ENCODE data around the gene PTPRD.

PTPRD gene

GRCh38 chr9:8680157-8680556 lies 1932.6 kb downstream of the PTPRD start:
- no peak for DNase-seq (ENCODE audit: low read depth)

DNA sequence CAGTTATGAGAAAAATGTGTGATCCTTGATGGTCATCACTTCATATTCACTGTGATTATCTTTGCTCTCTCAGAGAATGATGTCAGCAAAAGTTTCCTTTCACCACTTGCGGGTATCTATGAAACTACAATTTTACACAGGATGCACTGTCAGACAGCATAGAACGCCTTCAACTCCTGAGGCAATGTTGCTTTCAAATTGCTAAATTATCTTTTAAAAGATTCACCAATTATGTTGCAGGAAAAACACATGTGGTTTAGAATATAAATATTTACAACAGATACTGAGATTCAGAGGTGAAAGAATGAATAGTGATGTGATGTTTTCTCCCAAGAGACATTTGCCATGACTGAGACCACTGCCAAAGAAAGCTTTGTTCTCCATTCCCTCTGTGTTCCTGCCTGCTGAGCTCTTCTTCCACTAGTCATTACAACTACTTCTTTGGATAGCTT lies 1933.4 kb downstream of the PTPRD start:
- no peak for DNase-seq (ENCODE audit: low read depth)

DNA sequence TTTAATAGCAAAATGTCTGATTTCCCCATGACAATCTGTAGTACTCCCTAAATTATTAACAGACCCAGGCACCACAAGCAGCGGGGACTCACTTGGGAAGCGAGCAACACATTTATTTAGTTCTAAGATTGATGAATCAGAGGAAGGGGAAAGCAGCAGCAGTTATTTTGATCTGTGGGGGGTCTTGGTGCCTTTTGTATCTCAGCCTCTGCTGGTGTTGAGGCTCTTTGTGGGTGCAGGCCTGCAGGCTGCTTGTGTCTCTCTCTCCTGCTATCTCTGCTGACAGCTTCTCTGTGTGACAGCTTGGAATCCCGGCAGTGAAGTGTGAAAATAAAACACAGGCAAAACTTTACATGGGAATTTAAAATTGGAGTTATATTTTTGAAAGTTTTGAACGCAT lies 1935.1 kb downstream of the PTPRD start:
- no peak for DNase-seq (ENCODE audit: low read depth)

DNA sequence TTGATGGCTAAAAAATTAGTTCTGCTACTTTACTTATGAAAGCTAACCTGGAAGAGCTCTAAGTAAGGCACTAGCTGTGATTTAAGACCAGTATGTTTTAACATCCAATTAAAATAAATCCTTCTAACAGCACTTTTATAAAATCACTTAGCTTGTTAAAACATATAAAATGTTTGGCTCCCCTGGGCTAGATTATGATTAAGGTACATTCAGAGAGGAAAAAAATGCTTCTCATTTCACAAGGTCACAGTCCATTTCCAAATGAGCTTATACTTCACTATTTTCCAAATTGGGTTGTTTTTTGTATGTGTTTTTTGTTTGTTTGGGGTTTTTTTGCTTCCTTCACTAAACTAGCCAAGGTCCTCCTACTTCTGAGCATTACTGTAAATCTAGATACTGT lies 1938.3 kb downstream of the PTPRD start:
- no peak for DNase-seq (ENCODE audit: low read depth)

- DNase-seq (ENCODE audit: low read depth): no peak
These were observed 1939.0 kb downstream of the PTPRD start for GRCh38 chr9:8673830-8674229.

- DNase-seq (ENCODE audit: low read depth): no peak
These were observed 1942.1 kb downstream of the PTPRD start for GRCh38 chr9:8670751-8671150.

DNA sequence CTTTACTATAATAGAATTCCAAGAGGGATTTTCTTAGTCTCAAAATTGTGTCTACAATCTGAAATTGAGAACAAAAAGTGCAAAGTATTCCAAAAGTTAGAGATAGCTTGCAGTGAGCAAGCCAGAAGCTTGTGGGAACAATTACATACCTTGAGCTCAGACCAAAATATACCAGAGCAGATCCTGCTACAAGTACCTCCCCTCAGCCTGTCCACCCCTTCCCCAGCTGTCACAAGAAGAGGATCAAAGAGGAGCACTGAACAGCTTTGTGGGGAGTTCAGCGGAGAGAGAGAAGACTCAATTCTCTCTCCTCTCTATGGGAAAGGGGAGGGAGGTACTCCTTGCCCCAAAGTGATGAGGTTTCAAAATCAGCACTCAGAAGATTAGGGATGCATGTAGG lies 1944.1 kb downstream of the PTPRD start:
- no peak for DNase-seq (ENCODE audit: low read depth)

GRCh38 chr9:8668231-8668630 lies 1944.6 kb downstream of the PTPRD start:
- no peak for DNase-seq (ENCODE audit: low read depth)

GRCh38 chr9:8666060-8666459 lies 1946.7 kb downstream of the PTPRD start:
- no peak for DNase-seq (ENCODE audit: low read depth)

GRCh38 chr9:8660383-8660782 lies 1952.4 kb downstream of the PTPRD start:
- no peak for DNase-seq (ENCODE audit: low read depth)

GRCh38 chr9:8659108-8659507 lies 1953.7 kb downstream of the PTPRD start:
- DNase-seq (ENCODE audit: low read depth): no peak

DNA sequence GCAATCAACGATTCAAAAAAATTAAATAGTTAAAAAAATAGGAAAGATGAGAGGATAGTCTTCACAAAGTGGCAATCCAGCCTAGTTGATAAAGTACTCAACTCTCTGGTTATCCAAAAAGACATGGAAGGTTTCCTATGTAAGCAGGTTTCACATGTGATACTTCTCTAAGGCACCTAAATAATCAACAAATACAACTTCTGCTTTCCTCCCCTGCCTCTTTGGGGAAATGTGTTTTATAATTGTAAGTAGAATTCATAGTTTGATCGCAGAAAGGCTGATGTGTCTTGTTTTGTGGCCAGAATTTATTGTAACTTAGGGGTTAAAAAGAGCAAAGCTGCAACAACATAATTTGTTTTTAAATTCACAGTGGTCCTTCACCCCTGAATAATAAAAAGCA lies 1957.7 kb downstream of the PTPRD start:
- DNase-seq (ENCODE audit: low read depth): no peak

- DNase-seq (ENCODE audit: low read depth): no peak
These were observed 1958.9 kb downstream of the PTPRD start for GRCh38 chr9:8653855-8654254.

- no peak for DNase-seq (ENCODE audit: low read depth)
These were observed 1959.7 kb downstream of the PTPRD start for GRCh38 chr9:8653111-8653510.

DNA sequence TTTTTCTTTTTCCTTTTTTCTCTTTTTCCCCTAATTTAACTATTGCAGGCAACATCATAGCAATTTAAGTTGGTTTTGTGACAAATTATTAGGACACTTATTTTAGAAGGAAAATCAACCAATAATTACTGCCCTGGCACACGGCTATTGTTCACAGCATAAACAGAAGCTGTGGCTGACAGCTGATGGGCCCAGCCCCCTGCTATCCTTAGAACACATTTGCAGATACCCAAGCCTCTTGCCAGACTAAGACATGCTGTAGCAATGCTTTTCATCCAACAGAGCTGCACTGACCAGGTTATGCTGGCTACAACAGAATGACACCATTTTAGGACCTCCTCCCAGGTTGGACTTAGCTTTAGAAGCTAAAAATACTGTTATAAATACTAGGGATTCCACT lies 1960.5 kb downstream of the PTPRD start:
- DNase-seq (ENCODE audit: low read depth): no peak

- DNase-seq (ENCODE audit: low read depth): no peak
These were observed 1961.0 kb downstream of the PTPRD start for GRCh38 chr9:8651846-8652215.

- no peak for DNase-seq (ENCODE audit: low read depth)
These were observed 1961.5 kb downstream of the PTPRD start for GRCh38 chr9:8651070-8651845.

- DNase-seq (ENCODE audit: low read depth): no peak
These were observed 1963.0 kb downstream of the PTPRD start for GRCh38 chr9:8649807-8650206.

GRCh38 chr9:8649160-8649559 lies 1963.6 kb downstream of the PTPRD start:
- DNase-seq (ENCODE audit: low read depth): no peak

DNA sequence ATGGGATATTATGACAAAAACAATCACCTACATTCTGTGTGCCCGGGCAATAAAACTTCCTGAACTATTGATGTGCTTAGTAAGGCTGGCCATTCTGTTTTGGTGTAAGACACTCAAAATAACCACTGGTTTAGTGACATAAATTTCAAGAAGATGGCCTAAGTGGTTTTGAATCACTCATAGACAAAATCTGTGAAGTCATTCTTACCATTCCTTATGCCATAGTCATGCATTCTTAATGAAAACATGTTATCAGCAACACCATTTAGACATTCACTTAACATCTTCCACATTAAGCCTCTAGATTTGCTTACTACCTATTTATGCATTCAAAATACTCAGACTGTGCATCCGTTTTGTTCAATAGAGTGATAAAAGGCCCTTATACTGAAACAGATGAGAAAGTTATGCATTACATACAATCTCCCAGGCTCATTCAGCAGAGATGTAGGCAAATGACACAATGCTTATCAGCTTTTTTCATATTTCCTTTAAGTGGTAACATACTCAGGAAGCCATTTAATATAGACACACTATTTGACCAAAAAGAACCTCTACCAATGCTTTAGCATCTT lies 1964.4 kb downstream of the PTPRD start:
- DNase-seq (ENCODE audit: low read depth): no peak

- DNase-seq (ENCODE audit: low read depth): no peak
These were observed 1965.0 kb downstream of the PTPRD start for GRCh38 chr9:8647824-8648223.

GRCh38 chr9:8644571-8644970 lies 1968.2 kb downstream of the PTPRD start:
- DNase-seq (ENCODE audit: low read depth): no peak

DNA sequence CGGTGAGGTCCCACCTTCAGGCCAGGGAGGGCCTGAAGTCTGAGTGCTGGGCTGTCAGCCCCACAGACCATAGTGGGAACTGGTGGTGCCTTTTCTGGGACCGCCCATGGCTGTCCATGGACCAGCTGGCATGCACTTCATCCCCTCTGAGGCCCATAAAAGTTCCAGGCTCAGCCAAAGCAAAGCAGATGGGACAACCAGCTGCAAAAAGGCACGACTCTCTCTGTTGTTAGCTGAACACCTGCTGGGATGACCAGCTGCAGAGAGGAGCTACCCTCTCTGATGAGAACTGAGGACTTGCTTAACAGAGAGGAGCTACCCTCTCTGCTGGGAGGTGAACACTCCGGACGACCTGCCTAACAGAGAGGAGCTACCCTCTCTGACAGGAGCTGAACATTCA lies 1968.9 kb downstream of the PTPRD start:
- no peak for DNase-seq (ENCODE audit: low read depth)

- no peak for DNase-seq (ENCODE audit: low read depth)
These were observed 1969.3 kb downstream of the PTPRD start for GRCh38 chr9:8643464-8643863.
